ENCODE results near the gene ARHGDIA.

- TF ChIP-seq CTCF (IDR thresholded peaks at IDR 0.05) (no peak), POLR2A (IDR thresholded peaks at IDR 0.05) (no peak)
Measured at GRCh38 chr17:81828656-81829055, 42.5 kb downstream of the ARHGDIA start.

Measured in heart left ventricle (tissue), 13 donors.